ENCODE results near the gene MYO5A.
"Not testable (repeated sequence)": the region's sequence is repeated elsewhere in the genome, so short reads cannot be mapped to it uniquely, and the experiment has no call there.

The MYO5A gene

GRCh38 chr15:52448011-52448890, 80.4 kb downstream of the MYO5A start:
- FAIRE-seq (no peak), DNase-seq (ENCODE audit: insufficient read length, low spot score) (no peak)
- TF ChIP-seq POLR2A (IDR thresholded peaks at IDR 0.05; ENCODE audit: low read depth, low read length), result no peak

- no peak for FAIRE-seq
- TF ChIP-seq POLR2A (IDR thresholded peaks at IDR 0.05; ENCODE audit: low read depth, low read length), result no peak
These were observed 82.7 kb downstream of the MYO5A start for GRCh38 chr15:52445954-52446353.

GRCh38 chr15:52445553-52445952, 83.1 kb downstream of the MYO5A start:
- no peak for TF ChIP-seq POLR2A (IDR thresholded peaks at IDR 0.05; ENCODE audit: low read depth, low read length)
- DNase-seq (ENCODE audit: insufficient read length, low spot score) (no peak), FAIRE-seq (no peak)

More at GRCh38 chr15:52445954-52446353, 82.7 kb downstream of the MYO5A start:
- DNase-seq (ENCODE audit: insufficient read length, low spot score), result no peak

GRCh38 chr15:52443205-52443604, 85.5 kb downstream of the MYO5A start:
- DNase-seq (ENCODE audit: insufficient read length, low spot score); FAIRE-seq: not testable (repeated sequence)

- DNase-seq (ENCODE audit: insufficient read length, low spot score) (no peak), FAIRE-seq (no peak)
- no peak for TF ChIP-seq POLR2A (IDR thresholded peaks at IDR 0.05; ENCODE audit: low read depth, low read length)
These were observed 86.8 kb downstream of the MYO5A start for GRCh38 chr15:52441841-52442240.

GRCh38 chr15:52440946-52441345, 87.7 kb downstream of the MYO5A start:
- FAIRE-seq, result no peak
- no peak for DNase-seq (ENCODE audit: insufficient read length, low spot score)
- TF ChIP-seq POLR2A (IDR thresholded peaks at IDR 0.05; ENCODE audit: low read depth, low read length), result no peak

GRCh38 chr15:52440414-52440813, 88.3 kb downstream of the MYO5A start:
- TF ChIP-seq POLR2A (IDR thresholded peaks at IDR 0.05; ENCODE audit: low read depth, low read length), result no peak
- no peak for DNase-seq (ENCODE audit: insufficient read length, low spot score)

GRCh38 chr15:52439470-52439869, 89.2 kb downstream of the MYO5A start:
- no peak for DNase-seq (ENCODE audit: insufficient read length, low spot score)
- no peak for FAIRE-seq
- no peak for TF ChIP-seq POLR2A (IDR thresholded peaks at IDR 0.05; ENCODE audit: low read depth, low read length)

More at GRCh38 chr15:52440414-52440813, 88.3 kb downstream of the MYO5A start:
- FAIRE-seq, result no peak

GRCh38 chr15:52439042-52439441, 89.6 kb downstream of the MYO5A start:
- not testable (repeated sequence) for DNase-seq (ENCODE audit: insufficient read length, low spot score); FAIRE-seq

- FAIRE-seq (no peak), DNase-seq (ENCODE audit: insufficient read length, low spot score) (no peak)
- TF ChIP-seq POLR2A (IDR thresholded peaks at IDR 0.05; ENCODE audit: low read depth, low read length), result no peak
These were observed 90.6 kb downstream of the MYO5A start for GRCh38 chr15:52438047-52438446.

GRCh38 chr15:52437646-52438045, 91.0 kb downstream of the MYO5A start:
- TF ChIP-seq POLR2A (IDR thresholded peaks at IDR 0.05; ENCODE audit: low read depth, low read length), result no peak
- no peak for DNase-seq (ENCODE audit: insufficient read length, low spot score)
- FAIRE-seq, result no peak

GRCh38 chr15:52436981-52437380, 91.7 kb downstream of the MYO5A start:
- no peak for FAIRE-seq
- no peak for TF ChIP-seq POLR2A (IDR thresholded peaks at IDR 0.05; ENCODE audit: low read depth, low read length)
- no peak for DNase-seq (ENCODE audit: insufficient read length, low spot score)

- FAIRE-seq, result no peak
These were observed 93.8 kb downstream of the MYO5A start for GRCh38 chr15:52434885-52435284.

GRCh38 chr15:52428297-52428696, 100.4 kb downstream of the MYO5A start:
- TF ChIP-seq POLR2A (IDR thresholded peaks at IDR 0.05; ENCODE audit: low read depth, low read length), result no peak
- FAIRE-seq (no peak), DNase-seq (ENCODE audit: insufficient read length, low spot score) (no peak)

More at GRCh38 chr15:52434885-52435284, 93.8 kb downstream of the MYO5A start:
- TF ChIP-seq POLR2A (IDR thresholded peaks at IDR 0.05; ENCODE audit: low read depth, low read length), result no peak
- no peak for DNase-seq (ENCODE audit: insufficient read length, low spot score)

- DNase-seq (ENCODE audit: insufficient read length, low spot score) (peak; percentile 23), FAIRE-seq (peak; percentile 94)
- no peak for TF ChIP-seq POLR2A (IDR thresholded peaks at IDR 0.05; ENCODE audit: low read depth, low read length)
These were observed 100.9 kb downstream of the MYO5A start for GRCh38 chr15:52427804-52428203.

Measured in H54 (cell line).